GM13976 (cell line): ENCODE data around the gene COL4A2.

ENCODE experiments used
- DNase-seq: peaks from one replicate; pipeline ENCODE4 v3.0.0; 2012; ENCODE audit warnings: low spot score
- CTCF ChIP-seq: IDR thresholded peaks from 2 replicates; pipeline ENCODE4 v1.5.1; 2012; ENCODE audit warnings: borderline replicate concordance, mild to moderate bottlenecking; ENCODE audit not compliant: insufficient read depth; ENCODE audit errors: extremely low read depth, missing control alignments, control extremely low read depth
- in situ Hi-C: fragments of 300-500 bp; cut with MboI; formaldehyde crosslinking; loops from one replicate; pipeline ENCODE4 v1.12.0; 2022; ENCODE audit warnings: low sequenced_read_pairs, mixed read lengths, inconsistent platforms; ENCODE audit not compliant: unreplicated experiment

Gene COL4A2

GRCh38 chr13:110445183-110445582 lies 138.1 kb downstream of the COL4A2 start:
- TF ChIP-seq CTCF, result no peak
- in situ Hi-C loops, result no loop called here

GRCh38 chr13:110445722-110446574 lies 138.9 kb downstream of the COL4A2 start:
- no peak for DNase-seq
- in situ Hi-C loops, result no loop called here
- no peak for TF ChIP-seq CTCF

More at GRCh38 chr13:110445183-110445582, 138.1 kb downstream of the COL4A2 start:
- peak; percentile 57 for DNase-seq

- no peak for TF ChIP-seq CTCF
- DNase-seq, result no peak
- in situ Hi-C loops, result no loop called here
Measured at GRCh38 chr13:110446575-110446890, 139.4 kb downstream of the COL4A2 start.

GRCh38 chr13:110447058-110447511 lies 140.0 kb downstream of the COL4A2 start:
- in situ Hi-C loops, result no loop called here
- peak; percentile 60 for DNase-seq
- no peak for TF ChIP-seq CTCF

GRCh38 chr13:110447801-110448200 lies 140.7 kb downstream of the COL4A2 start:
- DNase-seq, result no peak
- TF ChIP-seq CTCF, result no peak
- in situ Hi-C loops, result no loop called here

- DNase-seq, result no peak
- in situ Hi-C loops, result no loop called here
- TF ChIP-seq CTCF, result no peak
Measured at GRCh38 chr13:110448230-110448629, 141.1 kb downstream of the COL4A2 start.
